K562 treated with DMSO at 1 percent for 48 hours (cell line): ENCODE measurements around the gene INMT. TPM values are rescaled to one million over a fixed set of nuclear protein-coding genes. Genes with fewer than 3 reads are reported as not detected.

Experiments used
- total RNA-seq: library from RNA; unstranded; fragments of 300-600 nt; gene quantifications from 2 replicates; pipeline ENCODE4 v1.2.3, GENCODE V29; 2022; ENCODE audit warnings: low replicate concordance; ENCODE audit errors: extremely low read depth

INMT gene
- total RNA-seq = not detected in 2 replicates

DNA sequence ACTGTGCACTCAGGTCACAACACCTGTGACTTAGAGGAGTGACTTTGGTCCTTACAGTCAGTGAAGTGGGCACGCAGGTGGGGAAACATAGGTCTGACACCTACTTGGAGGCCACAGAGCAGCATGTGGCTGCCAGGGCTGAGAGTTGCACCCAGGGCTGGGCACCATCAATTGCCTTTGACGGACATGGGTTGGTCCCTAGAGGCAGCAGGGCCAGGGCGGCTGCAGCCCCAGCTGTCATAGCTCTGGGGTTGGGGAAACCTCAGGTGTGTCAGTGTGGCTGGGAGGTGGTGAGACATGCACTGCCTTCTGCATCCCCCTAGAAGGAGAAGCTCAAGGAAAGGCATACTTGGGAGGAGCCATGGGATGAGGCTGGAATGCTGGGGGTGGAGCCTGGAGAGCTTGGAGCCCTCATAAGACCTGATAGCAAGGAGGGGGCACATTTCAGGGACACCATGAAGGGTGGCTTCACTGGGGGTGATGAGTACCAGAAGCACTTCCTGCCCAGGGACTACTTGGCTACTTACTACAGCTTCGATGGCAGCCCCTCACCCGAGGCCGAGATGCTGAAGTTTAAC lies at the start of gene INMT:
TSS of gene INMT (plus strand) at position 440 of the 578 bp plus-strand sequence. CDS start at position 456, 16 bp downstream.

DNA sequence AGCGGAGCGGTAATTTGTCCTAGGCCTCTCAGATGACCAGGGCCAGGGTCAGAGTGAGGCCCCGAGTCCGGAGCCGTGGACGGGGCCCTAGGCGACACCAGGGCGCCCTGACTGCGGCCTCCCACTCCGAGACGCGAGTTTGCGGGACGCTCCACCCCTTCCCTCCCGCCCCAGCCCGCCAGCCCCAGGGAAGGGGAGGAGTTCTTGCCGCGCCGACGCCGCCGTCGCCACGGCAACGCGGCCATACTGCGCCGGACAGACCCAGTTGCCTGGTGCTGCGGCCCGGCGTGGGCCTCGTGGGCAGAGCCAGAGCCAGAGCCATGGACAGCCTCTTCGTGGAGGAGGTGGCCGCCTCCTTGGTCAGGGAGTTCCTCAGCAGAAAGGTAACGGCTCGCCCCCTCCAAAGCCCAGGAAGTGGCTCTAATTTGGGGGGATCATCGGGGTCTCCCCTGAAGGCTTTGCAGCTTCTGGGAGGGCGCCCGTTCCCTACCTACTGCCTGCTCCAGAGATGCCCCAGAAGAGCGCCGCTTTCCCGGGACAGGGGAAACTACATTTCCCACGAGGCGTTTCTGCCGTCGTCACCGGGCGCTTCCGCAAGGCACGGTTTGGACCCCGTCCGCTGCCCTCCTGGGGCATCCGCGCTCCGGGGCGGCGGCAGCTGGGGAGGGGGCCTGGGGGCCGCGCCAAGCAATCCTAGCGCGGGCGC lies 19.4 kb downstream of the INMT start, which contains the start of gene MINDY4:
TSS of gene MINDY4 (plus strand) at position 244 of the 706 bp plus-strand sequence. CDS start at position 321, 77 bp downstream.

Other genes with a start within 250 kb of the INMT start
- gene GGCT, start 247.3 kb upstream of the INMT start, total RNA-seq = not detected in 2 replicates
- 145 and 971 TPM in 2 replicates for gene GARS1, start 157.3 kb upstream of the INMT start, total RNA-seq
- not detected in 2 replicates for gene CRHR2, start 69.7 kb upstream of the INMT start, total RNA-seq
- gene MINDY4, start 19.3 kb downstream of the INMT start, total RNA-seq = not detected in 2 replicates
- not detected in 2 replicates for gene AQP1, start 159.7 kb downstream of the INMT start, total RNA-seq
- gene GHRHR, start 211.8 kb downstream of the INMT start, total RNA-seq = not detected in 2 replicates